ENCODE measurements around the gene GALNT16. TPM values are rescaled to one million over a fixed set of nuclear protein-coding genes. Genes with fewer than 3 reads are reported as not detected.

The GALNT16 gene
- total RNA-seq, 1 donor from 2014 or later: 124 TPM

GRCh38 chr14:69261761-69262331, 1.9 kb downstream of the GALNT16 start:
- peaks cover 5% of the 10 kb centered on the region for H3K36me3 Mint-ChIP-seq (ENCODE audit: unreplicated experiment)
- DNase-seq: peak; percentile 59
- H3K27ac Mint-ChIP-seq (ENCODE audit: unreplicated experiment): peak overlapping the region; percentile 86
- peaks cover 20% of the 10 kb centered on the region for H3K9me3 Mint-ChIP-seq (ENCODE audit: unreplicated experiment)
- peaks cover 18% of the 10 kb centered on the region for H3K27me3 Mint-ChIP-seq (ENCODE audit: unreplicated experiment)
- H3K4me1 Mint-ChIP-seq (ENCODE audit: low read depth, unreplicated experiment): peaks cover 49% of the 10 kb centered on the region
- TF ChIP-seq CTCF (IDR thresholded peaks at IDR 0.05; ENCODE audit: partially characterized antibody, unreplicated experiment): no peak
- peak overlapping the region; percentile 88 for H3K4me3 Mint-ChIP-seq (ENCODE audit: unreplicated experiment)

- H3K27me3 Mint-ChIP-seq (ENCODE audit: unreplicated experiment): peaks cover 18% of the 10 kb centered on the region
- no peak for TF ChIP-seq CTCF (IDR thresholded peaks at IDR 0.05; ENCODE audit: partially characterized antibody, unreplicated experiment)
Measured at GRCh38 chr14:69262516-69262915, 2.6 kb downstream of the GALNT16 start.

GRCh38 chr14:69263364-69263763, 3.4 kb downstream of the GALNT16 start:
- peaks cover 14% of the 10 kb centered on the region for H3K9me3 Mint-ChIP-seq (ENCODE audit: unreplicated experiment)
- TF ChIP-seq CTCF (IDR thresholded peaks at IDR 0.05; ENCODE audit: partially characterized antibody, unreplicated experiment): no peak
- H3K4me1 Mint-ChIP-seq (ENCODE audit: low read depth, unreplicated experiment): peaks cover 42% of the 10 kb centered on the region
- peak overlapping the region; percentile 81 for H3K4me3 Mint-ChIP-seq (ENCODE audit: unreplicated experiment)
- peak; percentile 70 for DNase-seq
- H3K36me3 Mint-ChIP-seq (ENCODE audit: unreplicated experiment): peaks cover 5% of the 10 kb centered on the region
- H3K27me3 Mint-ChIP-seq (ENCODE audit: unreplicated experiment): peaks cover 17% of the 10 kb centered on the region
- H3K27ac Mint-ChIP-seq (ENCODE audit: unreplicated experiment): peak overlapping the region; percentile 57

More at GRCh38 chr14:69262516-69262915, 2.6 kb downstream of the GALNT16 start:
- H3K4me3 Mint-ChIP-seq (ENCODE audit: unreplicated experiment): peak overlapping the region; percentile 88
- H3K36me3 Mint-ChIP-seq (ENCODE audit: unreplicated experiment): peaks cover 5% of the 10 kb centered on the region
- peaks cover 20% of the 10 kb centered on the region for H3K9me3 Mint-ChIP-seq (ENCODE audit: unreplicated experiment)
- H3K27ac Mint-ChIP-seq (ENCODE audit: unreplicated experiment): peak overlapping the region; percentile 86
- peaks cover 46% of the 10 kb centered on the region for H3K4me1 Mint-ChIP-seq (ENCODE audit: low read depth, unreplicated experiment)
- DNase-seq: no peak

GRCh38 chr14:69263771-69264170, 3.8 kb downstream of the GALNT16 start:
- Mint-ChIP-seq H3K36me3 (ENCODE audit: unreplicated experiment) (peaks cover 4% of the 10 kb centered on the region), H3K27me3 (ENCODE audit: unreplicated experiment) (peaks cover 13% of the 10 kb centered on the region), H3K27ac (ENCODE audit: unreplicated experiment) (peak overlapping the region; percentile 57), H3K9me3 (ENCODE audit: unreplicated experiment) (peaks cover 11% of the 10 kb centered on the region), H3K4me1 (ENCODE audit: low read depth, unreplicated experiment) (peaks cover 38% of the 10 kb centered on the region), H3K4me3 (ENCODE audit: unreplicated experiment) (peak overlapping the region; percentile 81)
- no peak for TF ChIP-seq CTCF (IDR thresholded peaks at IDR 0.05; ENCODE audit: partially characterized antibody, unreplicated experiment)
- no peak for DNase-seq

GRCh38 chr14:69266572-69267345, 6.8 kb downstream of the GALNT16 start:
- TF ChIP-seq CTCF (IDR thresholded peaks at IDR 0.05; ENCODE audit: partially characterized antibody, unreplicated experiment): no peak
- Mint-ChIP-seq H3K36me3 (ENCODE audit: unreplicated experiment) (no peaks in the 10 kb centered on the region), H3K4me1 (ENCODE audit: low read depth, unreplicated experiment) (peaks cover 38% of the 10 kb centered on the region), H3K4me3 (ENCODE audit: unreplicated experiment) (peak overlapping the region; percentile 40), H3K27ac (ENCODE audit: unreplicated experiment) (no peak overlapping the region), H3K9me3 (ENCODE audit: unreplicated experiment) (peaks cover 2% of the 10 kb centered on the region), H3K27me3 (ENCODE audit: unreplicated experiment) (peaks cover 4% of the 10 kb centered on the region)
- DNase-seq: no peak

Measured in glutamatergic neuron (in vitro differentiated cells).